DND-41 (cell line): ENCODE measurements around the gene KLHL4.

Experiments
- ATAC-seq: fragments of 200-7000 bp; cut with Tn5 transposase; 3 replicates; pipeline ENCODE4 v1.9.1; 2021; ENCODE audit warnings: low read depth; ENCODE audit not compliant: insufficient read depth
- DNase-seq: peaks from one replicate; pipeline ENCODE4 v3.0.0-alpha.2; 2020
- H2AFZ ChIP-seq: 2 replicates; pipeline ENCODE4 v1.6.0; 2012; ENCODE audit warnings: low read depth, low read length
- H3K27ac ChIP-seq: 2 replicates; pipeline ENCODE4 v1.5.1; 2012; ENCODE audit warnings: low read length, inconsistent platforms
- H3K27me3 ChIP-seq: fragments of 200-600 bp; sonication (generic); 2 replicates; pipeline ENCODE4 v1.6.0; 2012; ENCODE audit warnings: low read length, mild to moderate bottlenecking, inconsistent platforms; ENCODE audit not compliant: insufficient read depth, poor library complexity
- H3K36me3 ChIP-seq: 2 replicates; pipeline ENCODE4 v1.5.1; 2012; ENCODE audit warnings: low read length, inconsistent platforms; ENCODE audit not compliant: insufficient read depth
- H3K4me1 ChIP-seq: 2 replicates; pipeline ENCODE4 v1.5.1; 2012; ENCODE audit warnings: mild to moderate bottlenecking, low read length; ENCODE audit not compliant: insufficient read depth
- H3K4me2 ChIP-seq: 2 replicates; pipeline ENCODE4 v1.6.0; 2012; ENCODE audit warnings: mild to moderate bottlenecking, moderate library complexity, low read length, inconsistent platforms; ENCODE audit not compliant: insufficient read depth
- H3K4me3 ChIP-seq, 2 experiments: fragments of 200-600 bp in 1 of 2; shearing (Covaris generic) in 1 of 2; 2 replicates each; pipeline ENCODE4 v1.5.1; 2012 to 2016; ENCODE audit warnings: inconsistent platforms in 2 of 2, low read length in 2 of 2, mild to moderate bottlenecking in 2 of 2, low read depth in 1 of 2, moderate library complexity in 1 of 2
- H3K79me2 ChIP-seq: 2 replicates; pipeline ENCODE4 v1.6.0; 2012; ENCODE audit warnings: low read length, inconsistent platforms; ENCODE audit not compliant: insufficient read depth
- H3K9ac ChIP-seq: 2 replicates; pipeline ENCODE4 v1.6.0; 2012; ENCODE audit warnings: low read depth, mild to moderate bottlenecking, inconsistent platforms, low read length, moderate library complexity
- H3K9me3 ChIP-seq: 2 replicates; pipeline ENCODE4 v1.5.1; 2012; ENCODE audit warnings: low read length, moderate library complexity, mild to moderate bottlenecking, inconsistent platforms; ENCODE audit not compliant: insufficient read depth, severe bottlenecking
- H4K20me1 ChIP-seq: 2 replicates; pipeline ENCODE4 v1.6.0; 2012; ENCODE audit warnings: low read length; ENCODE audit not compliant: insufficient read depth
- EZH2 ChIP-seq: IDR thresholded peaks from 3 replicates; pipeline ENCODE4 v1.6.1; 2012; ENCODE audit warnings: borderline replicate concordance, low read depth, mild to moderate bottlenecking, moderate library complexity, low read length, inconsistent platforms; ENCODE audit not compliant: severe bottlenecking
- TF ChIP-seq, protein P1 (sequence below): IDR thresholded peaks from 2 replicates; pipeline ENCODE4 v1.5.1; 2012; ENCODE audit warnings: borderline replicate concordance, low read length, moderate library complexity, mild to moderate bottlenecking; ENCODE audit not compliant: poor library complexity, severe bottlenecking; ENCODE audit errors: extremely low read depth

KLHL4 gene

DNA sequence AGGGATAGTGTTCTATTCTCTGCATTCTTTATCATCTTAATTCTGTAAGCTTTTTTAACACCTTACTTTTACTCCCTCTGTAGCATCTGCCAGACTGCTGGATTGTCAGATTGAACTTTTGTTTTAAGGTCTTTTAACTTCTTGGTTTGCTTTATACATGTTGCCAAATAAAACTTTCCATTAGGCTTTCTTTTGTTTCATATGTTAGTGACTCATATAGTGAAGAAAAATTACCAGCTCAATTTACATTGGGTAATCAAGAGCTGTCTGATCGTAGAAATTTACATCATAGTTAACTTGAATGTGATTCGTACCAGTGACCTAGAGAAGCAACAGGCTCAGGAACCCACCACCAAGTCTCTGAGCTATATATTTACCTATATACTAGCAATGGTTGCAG lies 28.5 kb upstream of the KLHL4 start:
- no peaks in the 10 kb centered on the region for H3K27me3 ChIP-seq
- H3K27ac ChIP-seq, result no peak overlapping the region
- no peaks in the 10 kb centered on the region for H3K9me3 ChIP-seq
- no peaks in the 10 kb centered on the region for H3K4me1 ChIP-seq
- ATAC-seq, result no peak
- no peak overlapping the region for H3K4me2 ChIP-seq
- DNase-seq, result no peak
- no peak overlapping the region for H2AFZ ChIP-seq
- H4K20me1 ChIP-seq, result no peaks in the 10 kb centered on the region
- no peaks in the 10 kb centered on the region for H3K79me2 ChIP-seq
- no peak overlapping the region for H3K4me3 ChIP-seq
- H3K9ac ChIP-seq, result no peak overlapping the region
- TF ChIP-seq EZH2, result no peak
- no peaks in the 10 kb centered on the region for H3K36me3 ChIP-seq

DNA sequence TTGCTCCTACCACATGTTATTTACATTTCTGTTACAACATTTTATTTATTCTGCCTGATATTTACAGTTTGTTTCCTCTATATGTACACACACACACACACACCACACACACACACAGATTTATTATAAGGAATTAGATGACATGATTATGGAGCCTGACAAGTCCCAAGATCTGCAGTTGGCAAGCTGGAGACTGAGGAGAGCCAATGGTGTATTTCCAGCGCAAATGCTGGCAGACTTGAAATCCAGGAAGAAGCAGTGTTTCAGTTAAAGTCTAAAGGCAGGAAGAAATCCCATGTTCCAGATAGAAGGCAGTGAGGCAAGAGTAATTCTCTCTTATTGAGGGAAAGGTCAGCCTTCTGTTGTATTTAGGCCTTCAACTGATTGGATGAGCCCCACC lies 1.8 kb upstream of the KLHL4 start:
- Histone ChIP-seq H3K4me1 (peaks cover 7% of the 10 kb centered on the region), H3K4me3 (no peak overlapping the region), H3K9ac (no peak overlapping the region), H3K9me3 (no peaks in the 10 kb centered on the region), H3K4me2 (no peak overlapping the region), H4K20me1 (no peaks in the 10 kb centered on the region), H3K27me3 (no peaks in the 10 kb centered on the region), H3K27ac (no peak overlapping the region), H3K36me3 (no peaks in the 10 kb centered on the region), H3K79me2 (peaks cover 18% of the 10 kb centered on the region; the same call in 1 of the 2 replicates), H2AFZ (no peak overlapping the region)
- no peak for ATAC-seq
- DNase-seq, result no peak
- TF ChIP-seq, protein P1, sequence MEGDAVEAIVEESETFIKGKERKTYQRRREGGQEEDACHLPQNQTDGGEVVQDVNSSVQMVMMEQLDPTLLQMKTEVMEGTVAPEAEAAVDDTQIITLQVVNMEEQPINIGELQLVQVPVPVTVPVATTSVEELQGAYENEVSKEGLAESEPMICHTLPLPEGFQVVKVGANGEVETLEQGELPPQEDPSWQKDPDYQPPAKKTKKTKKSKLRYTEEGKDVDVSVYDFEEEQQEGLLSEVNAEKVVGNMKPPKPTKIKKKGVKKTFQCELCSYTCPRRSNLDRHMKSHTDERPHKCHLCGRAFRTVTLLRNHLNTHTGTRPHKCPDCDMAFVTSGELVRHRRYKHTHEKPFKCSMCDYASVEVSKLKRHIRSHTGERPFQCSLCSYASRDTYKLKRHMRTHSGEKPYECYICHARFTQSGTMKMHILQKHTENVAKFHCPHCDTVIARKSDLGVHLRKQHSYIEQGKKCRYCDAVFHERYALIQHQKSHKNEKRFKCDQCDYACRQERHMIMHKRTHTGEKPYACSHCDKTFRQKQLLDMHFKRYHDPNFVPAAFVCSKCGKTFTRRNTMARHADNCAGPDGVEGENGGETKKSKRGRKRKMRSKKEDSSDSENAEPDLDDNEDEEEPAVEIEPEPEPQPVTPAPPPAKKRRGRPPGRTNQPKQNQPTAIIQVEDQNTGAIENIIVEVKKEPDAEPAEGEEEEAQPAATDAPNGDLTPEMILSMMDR, result no peak
- TF ChIP-seq EZH2, result no peak

DNA sequence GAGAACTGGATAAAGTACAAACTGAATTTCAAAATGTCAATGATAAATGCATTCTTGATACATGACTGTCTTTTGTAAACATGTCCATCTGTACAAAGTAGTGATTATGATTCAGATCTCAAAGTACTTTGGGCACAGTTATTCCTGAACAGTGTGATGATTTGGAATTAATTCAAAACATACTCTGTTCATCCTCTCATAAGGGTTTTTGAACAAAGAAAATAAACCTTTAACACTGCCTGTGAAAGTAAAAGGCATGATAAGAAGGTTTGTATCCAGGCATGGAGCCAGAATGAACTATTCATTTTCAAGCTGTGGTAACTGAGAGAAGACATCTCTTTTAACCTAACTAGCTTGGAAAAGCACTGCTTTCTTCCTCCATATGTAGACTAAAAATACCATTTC lies 883 bp upstream of the KLHL4 start:
- no peaks in the 10 kb centered on the region for H3K27me3 ChIP-seq
- DNase-seq, result no peak

DNA sequence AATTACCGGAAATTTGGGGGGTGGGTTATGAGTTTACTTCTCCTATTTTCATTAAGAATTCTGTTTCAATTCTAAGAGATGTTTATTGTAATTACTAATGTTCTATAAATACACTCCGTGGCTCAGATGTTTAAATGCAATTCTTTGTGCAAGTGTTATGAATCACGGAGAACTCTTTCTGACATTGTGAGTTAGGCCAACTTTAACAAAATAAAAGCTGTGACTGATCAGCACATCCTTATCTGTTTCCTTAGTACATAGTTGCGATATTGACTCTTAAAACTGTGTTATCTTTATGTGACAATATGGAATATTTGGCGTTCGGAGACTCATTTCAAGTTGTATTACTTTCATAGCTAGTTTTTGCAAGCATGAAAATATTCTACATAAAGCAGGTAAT lies 902 bp downstream of the KLHL4 start:
- H3K9ac ChIP-seq, result peak overlapping the region; percentile 53
- peak overlapping the region; percentile 33; the same call in 1 of the 2 replicates for H2AFZ ChIP-seq
- H3K27ac ChIP-seq, result peak overlapping the region; percentile 72
- H3K9me3 ChIP-seq, result no peaks in the 10 kb centered on the region
- H3K4me3 ChIP-seq, result peak overlapping the region; percentile 17 to 57; a peak in 3 of 4 replicates
- no peaks in the 10 kb centered on the region for H3K27me3 ChIP-seq
- no peak for DNase-seq
- TF ChIP-seq, protein P1, result no peak
- no peak for TF ChIP-seq EZH2
- H3K79me2 ChIP-seq, result peaks cover 29% of the 10 kb centered on the region; the same call in 1 of the 2 replicates
- H3K4me1 ChIP-seq, result peaks cover 7% of the 10 kb centered on the region
- H4K20me1 ChIP-seq, result no peaks in the 10 kb centered on the region
- no peaks in the 10 kb centered on the region for H3K36me3 ChIP-seq
- ATAC-seq, result no peak
- peak overlapping the region; percentile 54; the same call in 1 of the 2 replicates for H3K4me2 ChIP-seq

More for the DNA sequence above, 883 bp upstream of the KLHL4 start:
- no peak for TF ChIP-seq EZH2
- TF ChIP-seq, protein P1, result no peak
- Histone ChIP-seq H3K79me2 (peaks cover 23% of the 10 kb centered on the region; the same call in 1 of the 2 replicates), H3K27ac (no peak overlapping the region), H3K9ac (peak overlapping the region; percentile 53; the same call in 1 of the 2 replicates), H2AFZ (no peak overlapping the region), H3K4me2 (0 out of 2 replicates have a peak overlapping the region, but pooled peaks have one; percentile 25), H3K4me3 (no peak overlapping the region), H3K4me1 (peaks cover 7% of the 10 kb centered on the region), H3K9me3 (no peaks in the 10 kb centered on the region), H3K36me3 (no peaks in the 10 kb centered on the region), H4K20me1 (no peaks in the 10 kb centered on the region)
- ATAC-seq, result no peak
